K562 (cell line): ENCODE data around the gene NBEA. TPM values are rescaled to one million over a fixed set of nuclear protein-coding genes. Genes with fewer than 3 reads are reported as not detected.

ENCODE experiments used
- ATAC-seq: fragments of 200-7000 bp; cut with Tn5 transposase; 3 replicates; pipeline ENCODE4 v1.9.1; 2020; ENCODE audit warnings: moderate library complexity
- BruUV-seq: library from RNA; stranded (reverse); fragments of 400-500 nt; replicated peaks from 2 replicates; lab custom pipeline; 2021; lab: Mats Ljungman, UMichigan
- CTCF ChIA-PET: fragments of 300-600 bp; formaldehyde crosslinking; extraction: SDS; loops from one replicate; lab custom pipeline; 2021; ENCODE audit warnings: low intra/inter-chr PET ratio; lab: Yijun Ruan, JAX
- POLR2A ChIA-PET: fragments of 300-600, 350-650 bp; sonication (Branson Sonifier 250); formaldehyde crosslinking; extraction: SDS; loops from one replicate; lab custom pipeline; 2021; ENCODE audit warnings: antibody characterized with exemption, inconsistent platforms; lab: Yijun Ruan, JAX
- DNase-seq, 4 experiments: peaks; one replicate each; pipeline versions ENCODE4 v3.0.0 to v3.0.0-alpha.2; 2011 to 2018; ENCODE audit warnings: low spot score in 3 of 4, mixed read lengths in 3 of 4; ENCODE audit errors: extremely low read depth in 1 of 4
- FAIRE-seq: peaks from 2 replicates; lab custom pipeline; 2011; peaks lifted over from hg19 to GRCh38; lab: Jason Lieb, UNC
- H2AFZ ChIP-seq: 2 replicates; pipeline ENCODE4 v1.6.0; 2011; ENCODE audit warnings: low read depth, low read length, control low read depth, inconsistent platforms
- H3K27ac ChIP-seq: fragments of 200-600 bp; 3 replicates; pipeline ENCODE4 v1.8.0; 2011; ENCODE audit warnings: low read depth, mild to moderate bottlenecking, control low read depth, inconsistent platforms, low read length, moderate library complexity, mixed read lengths; ENCODE audit errors: extremely low read depth
- H3K27me3 ChIP-seq, 2 experiments: fragments of 300-600 bp in 1 of 2; 2 replicates in 1 of 2; 3 replicates in 1 of 2; pipeline versions ENCODE4 v1.6.0 to v1.8.0; 2011; ENCODE audit warnings: inconsistent platforms in 2 of 2, low read length in 2 of 2, mild to moderate bottlenecking in 1 of 2, mixed read lengths in 1 of 2, moderate library complexity in 1 of 2; ENCODE audit not compliant: control insufficient read depth in 2 of 2, insufficient read depth in 2 of 2
- H3K36me3 ChIP-seq: fragments of 300-600 bp; 3 replicates; pipeline ENCODE4 v1.8.0; 2011; ENCODE audit warnings: mild to moderate bottlenecking, low read length, inconsistent platforms; ENCODE audit not compliant: control insufficient read depth, insufficient read depth
- H3K4me1 ChIP-seq, 2 experiments: fragments of 200-600 bp in 1 of 2; replicated peaks in 1 of 2; 2 replicates in 1 of 2; 3 replicates in 1 of 2; pipeline versions ENCODE4 v1.5.1 to v1.8.0; 2011; ENCODE audit warnings: inconsistent platforms in 2 of 2, low read length in 2 of 2, mild to moderate bottlenecking in 1 of 2, mixed read lengths in 1 of 2, moderate library complexity in 1 of 2; ENCODE audit not compliant: control insufficient read depth in 2 of 2, insufficient read depth in 2 of 2
- H3K4me2 ChIP-seq: 2 replicates; pipeline ENCODE4 v1.6.1; 2011; ENCODE audit warnings: low read length, control low read depth, inconsistent platforms, mixed read lengths; ENCODE audit not compliant: insufficient read depth
- H3K4me3 ChIP-seq: fragments of 200-600 bp; sonication (generic), shearing (Covaris generic); 2 replicates; pipeline ENCODE4 v1.5.1; 2016; ENCODE audit warnings: control low read depth, inconsistent platforms
- H3K79me2 ChIP-seq: fragments of 200-600 bp; 3 replicates; pipeline ENCODE4 v1.8.0; 2011; ENCODE audit warnings: low read length, inconsistent platforms; ENCODE audit not compliant: control insufficient read depth, insufficient read depth
- H3K9ac ChIP-seq, 2 experiments: 2 replicates each; pipeline versions ENCODE4 v1.6.0 to v1.6.1; 2011; ENCODE audit warnings: low read depth in 2 of 2, low read length in 2 of 2, control low read depth in 1 of 2, inconsistent platforms in 1 of 2, mild to moderate bottlenecking in 1 of 2, mixed read lengths in 1 of 2; ENCODE audit not compliant: insufficient read depth in 1 of 2
- H3K9me1 ChIP-seq: one replicate; pipeline ENCODE4 v1.6.0; 2011; ENCODE audit warnings: inconsistent platforms, mild to moderate bottlenecking, low read length, moderate library complexity; ENCODE audit not compliant: control insufficient read depth, insufficient read depth
- H3K9me3 ChIP-seq: replicated peaks from 2 replicates; pipeline ENCODE4 v1.5.1; 2011; ENCODE audit warnings: low read depth, low read length, inconsistent platforms; ENCODE audit not compliant: control insufficient read depth, insufficient read depth
- H4K20me1 ChIP-seq: replicated peaks from 2 replicates; pipeline ENCODE4 v1.6.1; 2011; ENCODE audit warnings: low read length, inconsistent platforms, mixed read lengths; ENCODE audit not compliant: control insufficient read depth, insufficient read depth
- CCNT2 ChIP-seq: IDR thresholded peaks from 2 replicates; pipeline ENCODE4 v1.6.1; 2011; ENCODE audit warnings: borderline replicate concordance, low read depth, mild to moderate bottlenecking, moderate library complexity, mixed read lengths, low read length; ENCODE audit not compliant: insufficient read length; ENCODE audit errors: extremely low read depth
- FUS ChIP-seq: fragments of 200-400 bp; formaldehyde crosslinking; optimal IDR thresholded peaks from 2 replicates; pipeline ENCODE3; 2017; ENCODE audit warnings: low read depth, low read length
- JUND ChIP-seq, 2 experiments: IDR thresholded peaks; 2 replicates in 1 of 2; 3 replicates in 1 of 2; pipeline ENCODE4 v1.6.1; 2011; ENCODE audit warnings: borderline replicate concordance in 2 of 2, low read depth in 2 of 2, low read length in 2 of 2, improper control_type of control experiment in 1 of 2, missing biosample characterization in 1 of 2, missing genetic modification characterization in 1 of 2, missing genetic modification reagents in 1 of 2
- MCM2 ChIP-seq: fragments of 450-650 bp; IDR thresholded peaks from 2 replicates; pipeline ENCODE4 v1.6.1; 2017; ENCODE audit warnings: low read depth, mild to moderate bottlenecking
- MCM5 ChIP-seq: fragments of 450-650 bp; IDR thresholded peaks from 2 replicates; pipeline ENCODE4 v1.6.1; 2016; ENCODE audit warnings: low read depth
- NCOA1 ChIP-seq: fragments of 450-650 bp; IDR thresholded peaks from 2 replicates; pipeline ENCODE4 v1.6.1; 2016; ENCODE audit warnings: low read depth
- PCBP1 ChIP-seq: fragments of 200-400 bp; formaldehyde crosslinking; IDR thresholded peaks from 2 replicates; pipeline ENCODE4 v1.6.1; 2018; ENCODE audit warnings: mild to moderate bottlenecking, low read depth, low read length; ENCODE audit not compliant: poor library complexity, severe bottlenecking
- PTTG1 ChIP-seq: fragments of 450-650 bp; IDR thresholded peaks from 2 replicates; pipeline ENCODE4 v1.6.1; 2016; ENCODE audit warnings: low read depth, mild to moderate bottlenecking, missing genetic modification characterization, missing compliant biosample characterization
- PYGO2 ChIP-seq: fragments of 450-650 bp; IDR thresholded peaks from 2 replicates; pipeline ENCODE4 v1.6.1; 2016; ENCODE audit warnings: mild to moderate bottlenecking, missing genetic modification characterization, moderate library complexity, missing compliant biosample characterization
- RBM17 ChIP-seq: fragments of 200-400 bp; formaldehyde crosslinking; IDR thresholded peaks from 2 replicates; pipeline ENCODE4 v1.6.1; 2017; ENCODE audit warnings: low read depth, mild to moderate bottlenecking, low read length, borderline replicate concordance
- RNF2 ChIP-seq: sonication (generic); IDR thresholded peaks from 2 replicates; pipeline ENCODE4 v1.6.1; 2016
- TAF7 ChIP-seq: fragments of 450-650 bp; IDR thresholded peaks from 2 replicates; pipeline ENCODE4 v1.6.1; 2016; ENCODE audit warnings: missing genetic modification characterization, missing compliant biosample characterization
- TRIM28 ChIP-seq: fragments of 450-650 bp; IDR thresholded peaks from 2 replicates; pipeline ENCODE4 v1.6.1; 2017
- ZNF316 ChIP-seq: fragments of 450-650 bp; IDR thresholded peaks from 2 replicates; pipeline ENCODE4 v1.6.1; 2016
- ZNF589 ChIP-seq: fragments of 200-800 bp; sonication (Bioruptor generic); IDR thresholded peaks from 2 replicates; pipeline ENCODE4 v1.6.1; 2016; ENCODE audit warnings: low read depth, missing genetic modification characterization, missing compliant biosample characterization
- WGBS: fragments of 100-300 bp; shearing (Covaris generic); methylation state at CpG from one replicate; pipeline ENCODE4 v1.1.6; 2016; ENCODE audit warnings: low coverage, mixed read lengths; ENCODE audit not compliant: insufficient coverage; ENCODE audit errors: missing lambda C conversion rate; 5-methylcytosine and 5-hydroxymethylcytosine counted together
- in situ Hi-C: fragments of 300-500 bp; cut with MboI; formaldehyde crosslinking; loops from 4 replicates; pipeline ENCODE4 v1.15.0; 2018; ENCODE audit warnings: inconsistent platforms, mixed read lengths
- intact Hi-C: fragments of 100-400 bp; cut with micrococcal nuclease; formaldehyde crosslinking; loops from 2 replicates; pipeline ENCODE4 v1.14.2; 2022
- polyA plus RNA-seq, 8 experiments: library from polyadenylated mRNA; depleted of rRNA in 4 of 8; stranded (reverse) in 5 of 8; unstranded in 3 of 8; fragments of >200 nt; fragmentation: Nextera tagmentation in 2 of 8; fragmentation: Illumina TruSeq in 1 of 8; extraction: Ambion mirVana in 2 of 8; extraction: Trizol in 1 of 8; gene quantifications; 2 replicates each; pipeline versions ENCODE4 v1.2.1 to v1.2.3, GENCODE V29; 2011 to 2014; ENCODE audit warnings: inconsistent platforms in 1 of 8, missing spikeins in 1 of 8
- total RNA-seq, 7 experiments: library from RNA; depleted of rRNA in 6 of 7; stranded (reverse); fragments of >200 nt in 6 of 7; fragmentation: Illumina TruSeq in 2 of 7; extraction: Trizol in 2 of 7; gene quantifications; 2 replicates each; pipeline versions ENCODE4 v1.2.1 to v1.2.3, GENCODE V29; 2011 to 2021; ENCODE audit warnings: low replicate concordance in 1 of 7
- TF ChIP-seq, protein P1 (sequence below): fragments of 250-450 bp; sonication (Bioruptor Pico); IDR thresholded peaks from 2 replicates; pipeline ENCODE4 v1.9.0; 2021; ENCODE audit warnings: mild to moderate bottlenecking, inconsistent platforms
- TF ChIP-seq, protein P2 (sequence below): sonication (generic); formaldehyde crosslinking; IDR thresholded peaks from 2 replicates; pipeline ENCODE4 v1.8.0; 2022; ENCODE audit warnings: mild to moderate bottlenecking, missing genetic modification reagents

Gene NBEA
- total and polyA plus RNA-seq, 9 of the 15 experiments (the other 6 are each of a cell fraction or from before 2014, with no cell fraction given) = 0.03 to 0.94 (median 0.05) TPM; not detected in 2

DNA sequence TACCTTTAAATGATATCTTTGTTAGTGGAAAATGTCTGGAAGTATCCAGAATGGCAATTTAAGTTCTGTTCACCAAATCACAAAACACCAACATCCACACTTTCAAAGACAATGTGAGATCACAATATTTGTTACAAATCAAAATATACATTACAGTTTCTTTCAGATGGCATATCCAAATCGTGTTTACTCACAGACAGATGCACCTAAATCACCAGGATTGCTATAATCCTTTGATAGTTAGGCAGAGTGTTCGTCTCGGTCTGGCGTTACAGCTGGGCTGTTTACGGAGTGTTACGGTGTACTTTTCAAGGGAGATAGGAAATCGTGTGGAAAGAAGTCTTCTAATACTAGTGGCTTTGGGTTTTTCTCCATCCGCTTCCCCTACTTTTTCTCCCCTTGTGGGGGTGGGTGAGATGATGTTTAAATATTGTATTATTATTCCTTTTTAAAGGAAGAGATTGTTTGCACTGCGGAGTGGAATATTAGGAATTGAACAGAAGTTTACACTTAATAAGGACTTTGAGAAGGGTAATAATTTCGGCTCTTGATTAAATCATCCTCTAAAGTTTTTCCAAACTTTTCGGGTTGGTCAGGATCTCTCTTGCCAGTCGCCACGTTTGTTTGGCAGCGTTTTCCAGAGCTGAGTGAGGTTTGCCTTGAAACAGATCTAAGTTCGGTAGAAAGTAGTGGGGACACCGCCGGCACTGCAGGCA lies 532.6 kb downstream of the NBEA start:
- H2AFZ ChIP-seq = no peak overlapping the region
- POLR2A ChIA-PET = no interaction called here
- in situ Hi-C loops = no loop called here
- no peak overlapping the region for H3K4me2 ChIP-seq
- FAIRE-seq = no peak
- no peak for ATAC-seq
- H3K9ac ChIP-seq = no peak overlapping the region
- no peaks in the 10 kb centered on the region for H3K9me3 ChIP-seq
- H3K9me1 ChIP-seq = no peaks in the 10 kb centered on the region
- H3K4me1 ChIP-seq = no peaks in the 10 kb centered on the region
- DNase-seq = no peak
- no peak overlapping the region for H3K4me3 ChIP-seq
- no TSS peak for BruUV-seq
- no peaks in the 10 kb centered on the region for H4K20me1 ChIP-seq
- intact Hi-C loops = no loop called here
- no peak overlapping the region for H3K27ac ChIP-seq
- no peaks in the 10 kb centered on the region for H3K36me3 ChIP-seq
- peaks cover 0 to 8% of the 10 kb centered on the region in 2 experiments; a peak in 2 of 5 replicates for H3K27me3 ChIP-seq
- H3K79me2 ChIP-seq = no peaks in the 10 kb centered on the region
- WGBS = under 1% methylated on average over 17 of the region's 17 CpGs
- CTCF ChIA-PET = no interaction called here
- no peak for TF ChIP-seq ZNF589 (CRISPR knock-in tag)
- no peak for TF ChIP-seq CCNT2
- TF ChIP-seq, protein P1, sequence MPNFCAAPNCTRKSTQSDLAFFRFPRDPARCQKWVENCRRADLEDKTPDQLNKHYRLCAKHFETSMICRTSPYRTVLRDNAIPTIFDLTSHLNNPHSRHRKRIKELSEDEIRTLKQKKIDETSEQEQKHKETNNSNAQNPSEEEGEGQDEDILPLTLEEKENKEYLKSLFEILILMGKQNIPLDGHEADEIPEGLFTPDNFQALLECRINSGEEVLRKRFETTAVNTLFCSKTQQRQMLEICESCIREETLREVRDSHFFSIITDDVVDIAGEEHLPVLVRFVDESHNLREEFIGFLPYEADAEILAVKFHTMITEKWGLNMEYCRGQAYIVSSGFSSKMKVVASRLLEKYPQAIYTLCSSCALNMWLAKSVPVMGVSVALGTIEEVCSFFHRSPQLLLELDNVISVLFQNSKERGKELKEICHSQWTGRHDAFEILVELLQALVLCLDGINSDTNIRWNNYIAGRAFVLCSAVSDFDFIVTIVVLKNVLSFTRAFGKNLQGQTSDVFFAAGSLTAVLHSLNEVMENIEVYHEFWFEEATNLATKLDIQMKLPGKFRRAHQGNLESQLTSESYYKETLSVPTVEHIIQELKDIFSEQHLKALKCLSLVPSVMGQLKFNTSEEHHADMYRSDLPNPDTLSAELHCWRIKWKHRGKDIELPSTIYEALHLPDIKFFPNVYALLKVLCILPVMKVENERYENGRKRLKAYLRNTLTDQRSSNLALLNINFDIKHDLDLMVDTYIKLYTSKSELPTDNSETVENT (CRISPR knock-in tag) = no peak
- no peak for TF ChIP-seq ZNF316
- TF ChIP-seq RNF2 = no peak
- TF ChIP-seq MCM5 = no peak
- TF ChIP-seq, protein P2, sequence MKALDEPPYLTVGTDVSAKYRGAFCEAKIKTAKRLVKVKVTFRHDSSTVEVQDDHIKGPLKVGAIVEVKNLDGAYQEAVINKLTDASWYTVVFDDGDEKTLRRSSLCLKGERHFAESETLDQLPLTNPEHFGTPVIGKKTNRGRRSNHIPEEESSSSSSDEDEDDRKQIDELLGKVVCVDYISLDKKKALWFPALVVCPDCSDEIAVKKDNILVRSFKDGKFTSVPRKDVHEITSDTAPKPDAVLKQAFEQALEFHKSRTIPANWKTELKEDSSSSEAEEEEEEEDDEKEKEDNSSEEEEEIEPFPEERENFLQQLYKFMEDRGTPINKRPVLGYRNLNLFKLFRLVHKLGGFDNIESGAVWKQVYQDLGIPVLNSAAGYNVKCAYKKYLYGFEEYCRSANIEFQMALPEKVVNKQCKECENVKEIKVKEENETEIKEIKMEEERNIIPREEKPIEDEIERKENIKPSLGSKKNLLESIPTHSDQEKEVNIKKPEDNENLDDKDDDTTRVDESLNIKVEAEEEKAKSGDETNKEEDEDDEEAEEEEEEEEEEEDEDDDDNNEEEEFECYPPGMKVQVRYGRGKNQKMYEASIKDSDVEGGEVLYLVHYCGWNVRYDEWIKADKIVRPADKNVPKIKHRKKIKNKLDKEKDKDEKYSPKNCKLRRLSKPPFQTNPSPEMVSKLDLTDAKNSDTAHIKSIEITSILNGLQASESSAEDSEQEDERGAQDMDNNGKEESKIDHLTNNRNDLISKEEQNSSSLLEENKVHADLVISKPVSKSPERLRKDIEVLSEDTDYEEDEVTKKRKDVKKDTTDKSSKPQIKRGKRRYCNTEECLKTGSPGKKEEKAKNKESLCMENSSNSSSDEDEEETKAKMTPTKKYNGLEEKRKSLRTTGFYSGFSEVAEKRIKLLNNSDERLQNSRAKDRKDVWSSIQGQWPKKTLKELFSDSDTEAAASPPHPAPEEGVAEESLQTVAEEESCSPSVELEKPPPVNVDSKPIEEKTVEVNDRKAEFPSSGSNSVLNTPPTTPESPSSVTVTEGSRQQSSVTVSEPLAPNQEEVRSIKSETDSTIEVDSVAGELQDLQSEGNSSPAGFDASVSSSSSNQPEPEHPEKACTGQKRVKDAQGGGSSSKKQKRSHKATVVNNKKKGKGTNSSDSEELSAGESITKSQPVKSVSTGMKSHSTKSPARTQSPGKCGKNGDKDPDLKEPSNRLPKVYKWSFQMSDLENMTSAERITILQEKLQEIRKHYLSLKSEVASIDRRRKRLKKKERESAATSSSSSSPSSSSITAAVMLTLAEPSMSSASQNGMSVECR (CRISPR knock-in tag) = no peak
- TF ChIP-seq NCOA1 = no peak
- TF ChIP-seq PTTG1 (tag) = no peak
- TF ChIP-seq FUS = no peak
- no peak for TF ChIP-seq RBM17
- TF ChIP-seq MCM2 = no peak
- TF ChIP-seq PCBP1 = no peak
- TF ChIP-seq TRIM28 = no peak
- TF ChIP-seq TAF7 (tag) = no peak
- no peak for TF ChIP-seq JUND (IDR thresholded peaks at IDR 0.05; ENCODE audit: borderline replicate concordance, low read depth, low read length)
- TF ChIP-seq JUND (tag; IDR thresholded peaks at IDR 0.05; ENCODE audit: borderline replicate concordance, low read depth, low read length) = no peak
- no peak for TF ChIP-seq PYGO2 (tag)
